Measurements from ENCODE around the gene FCRLA. TPM values are rescaled to one million over a fixed set of nuclear protein-coding genes. Genes with fewer than 3 reads are reported as not detected.

FCRLA gene
- total RNA-seq, 1 experiment from 2014 or later, result not detected

- CTCF ChIA-PET, result interaction anchor here (1.0 to 1.3 kb wide), 2 partner anchors 11 to 287 kb away, joined by 3 to 10 read pairs; no protein-coding TSS in a partner anchor
- BruUV-seq (replicated peaks), result TSS peak; percentile 68
- POLR2A ChIA-PET (ENCODE audit: unreplicated experiment), result interaction anchor here (0.5 to 0.7 kb wide), 3 partner anchors 13 to 219 kb away, joined by 4 to 12 read pairs (median 5); no protein-coding TSS in a partner anchor
- peaks cover 14% of the 10 kb centered on the region for H4K20me1 ChIP-seq (ENCODE audit: low read length)
- TF ChIP-seq EZH2 (IDR thresholded peaks at IDR 0.05; ENCODE audit: low read length, unreplicated experiment) (no peak), CTCF (conservative IDR thresholded peaks at IDR 0.05; ENCODE audit: low read depth, low read length) (peak; percentile 36), EZH2phosphoT487 (IDR thresholded peaks at IDR 0.05; ENCODE audit: borderline replicate concordance, low read length) (no peak)
- H3K27me3 ChIP-seq (ENCODE audit: low read length), result no peaks in the 10 kb centered on the region
- H3K9ac ChIP-seq (ENCODE audit: low read length), result peak within 1 kb of the TSS; percentile 96
- H3K4me2 ChIP-seq (ENCODE audit: low read length), result peak within 1 kb of the TSS; percentile 87
- ATAC-seq (peak; percentile 96), DNase-seq (peak; percentile 96)
- peaks cover 32% of the 10 kb centered on the region for H3K36me3 ChIP-seq (ENCODE audit: low read depth, low read length)
- H3K4me3 ChIP-seq (ENCODE audit: low read length), result peak within 1 kb of the TSS; percentile 89
- peak within 1 kb of the TSS; percentile 87 for H2AFZ ChIP-seq (ENCODE audit: low read length)
- H3K9me3 ChIP-seq (ENCODE audit: low read length), result no peaks in the 10 kb centered on the region
- H3K27ac ChIP-seq (ENCODE audit: low read length), result peak within 1 kb of the TSS; percentile 86
- H3K79me2 ChIP-seq (ENCODE audit: low read length), result peaks cover 41% of the 10 kb centered on the region
- intact Hi-C loops (cut with micrococcal nuclease), result loop anchor here (1.0 to 10.0 kb wide), 3 partner anchors 17 to 565 kb away; partner anchors contain the start of gene ATF6
- H3F3A ChIP-seq (ENCODE audit: low read length, unreplicated experiment), result no peaks in the 10 kb centered on the region
- peaks cover 20% of the 10 kb centered on the region for H3K4me1 ChIP-seq (ENCODE audit: insufficient read depth, low read length)
- H3K9me2 ChIP-seq (replicated peaks; ENCODE audit: low read length), result no peaks in the 10 kb centered on the region
Observed at GRCh38 chr1:161749509-161750407, 42.7 kb downstream of the FCRLA start, which contains the start of gene DUSP12. Gene DUSP12, plus strand, starts transcription at chr1:161749786. Its CDS starts 16 bp downstream, at chr1:161749802.

GRCh38 chr1:161763522-161764098 is 56.6 kb downstream of the FCRLA start:
- no peak overlapping the region for H2AFZ ChIP-seq (ENCODE audit: low read length)

More at GRCh38 chr1:161763522-161764098, 56.6 kb downstream of the FCRLA start:
- POLR2A ChIA-PET (ENCODE audit: unreplicated experiment), result no interaction called here
- ATAC-seq, result 0 out of 2 replicates have a peak, but pooled peaks have one; percentile 15
- DNase-seq, result peak; percentile 81
- H4K20me1 ChIP-seq (ENCODE audit: low read length), result no peaks in the 10 kb centered on the region
- CTCF ChIA-PET, result no interaction called here
- H3K9me2 ChIP-seq (replicated peaks; ENCODE audit: low read length), result no peaks in the 10 kb centered on the region
- no peak overlapping the region for H3K4me3 ChIP-seq (ENCODE audit: low read length)
- no peak for TF ChIP-seq EZH2 (IDR thresholded peaks at IDR 0.05; ENCODE audit: low read length, unreplicated experiment)
- peak; percentile 92 for TF ChIP-seq CTCF (conservative IDR thresholded peaks at IDR 0.05; ENCODE audit: low read depth, low read length)
- H3K27me3 ChIP-seq (ENCODE audit: low read length), result no peaks in the 10 kb centered on the region
- BruUV-seq (replicated peaks), result no TSS peak
- H3K9me3 ChIP-seq (ENCODE audit: low read length), result no peaks in the 10 kb centered on the region
- no peak overlapping the region for H3K4me2 ChIP-seq (ENCODE audit: low read length)
- no peak overlapping the region for H3K27ac ChIP-seq (ENCODE audit: low read length)
- H3F3A ChIP-seq (ENCODE audit: low read length, unreplicated experiment), result peaks cover 3% of the 10 kb centered on the region
- peaks cover 26% of the 10 kb centered on the region for H3K79me2 ChIP-seq (ENCODE audit: low read length)
- H3K9ac ChIP-seq (ENCODE audit: low read length), result no peak overlapping the region
- H3K36me3 ChIP-seq (ENCODE audit: low read depth, low read length), result peaks cover 2% of the 10 kb centered on the region; the same call in 1 of the 2 replicates
- intact Hi-C loops (cut with micrococcal nuclease), result loop anchor here (1.0 to 10.0 kb wide), 2 partner anchors 274 to 631 kb away; no protein-coding TSS in a partner anchor
- H3K4me1 ChIP-seq (ENCODE audit: insufficient read depth, low read length), result peaks cover 18% of the 10 kb centered on the region

Other genes with a start within 250 kb of the FCRLA start
- 0.73 and 0.98 TPM in 2 replicates for gene FCGR2A, start 201.8 kb upstream of the FCRLA start, total RNA-seq (2014; rRNA removed)
- gene HSPA6, start 182.7 kb upstream of the FCRLA start, total RNA-seq (2014; rRNA removed), result 3.8 and 4.3 TPM in 2 replicates
- gene FCGR3A, start 157.4 kb upstream of the FCRLA start, total RNA-seq (2014; rRNA removed), result not detected in 2 replicates
- not detected in 2 replicates for gene FCGR3B, start 76.1 kb upstream of the FCRLA start, total RNA-seq (2014; rRNA removed)
- not detected in 2 replicates for gene FCGR2B, start 44.1 kb upstream of the FCRLA start, total RNA-seq (2014; rRNA removed)
- gene FCRLB, start 14.3 kb downstream of the FCRLA start, total RNA-seq (2014; rRNA removed), result 10.2 and 12.7 TPM in 2 replicates
- 82.2 and 97.6 TPM in 2 replicates for gene DUSP12, start 42.6 kb downstream of the FCRLA start, total RNA-seq (2014; rRNA removed)
- 19.2 and 19.7 TPM in 2 replicates for gene ATF6, start 59.1 kb downstream of the FCRLA start, total RNA-seq (2014; rRNA removed)